Upper lobe of left lung (tissue), 6 donors: Measurements from ENCODE around the gene MSANTD3. TPM values are rescaled to one million over a fixed set of nuclear protein-coding genes. Genes with fewer than 3 reads are reported as not detected.

Experiments
- ATAC-seq, 2 donors: fragments of 200-7000 bp; cut with Tn5 transposase; one replicate each; pipeline ENCODE4 v1.9.1; 2022; ENCODE audit warnings: mild to moderate bottlenecking in 2 of 2, moderate library complexity in 2 of 2; ENCODE audit not compliant: low FRiP score in 2 of 2
- DNase-seq, 2 donors: peaks; one replicate each; pipeline ENCODE4 v3.0.0-alpha.2; 2019 to 2020
- H3K27ac ChIP-seq, 4 donors: fragments of 200-600 bp; sonication (generic); one replicate each; pipeline ENCODE4 v1.5.1; 2016 to 2019
- H3K27me3 ChIP-seq, 4 donors: fragments of 200-600 bp; sonication (generic); one replicate each; pipeline ENCODE4 v1.5.1; 2017 to 2019
- H3K36me3 ChIP-seq, 4 donors: fragments of 200-600 bp; sonication (generic); one replicate each; pipeline ENCODE4 v1.5.1; 2016 to 2019
- H3K4me1 ChIP-seq, 4 donors: fragments of 200-600 bp; sonication (generic); one replicate each; pipeline ENCODE4 v1.5.1; 2018 to 2019
- H3K4me3 ChIP-seq, 4 donors: fragments of 200-600 bp; sonication (generic); one replicate each; pipeline ENCODE4 v1.5.1; 2017 to 2019; ENCODE audit warnings: mild to moderate bottlenecking in 2 of 4, moderate library complexity in 1 of 4
- H3K9me3 ChIP-seq, 4 donors: fragments of 200-600 bp; sonication (generic); one replicate each; pipeline ENCODE4 v1.5.1; 2018 to 2019
- CTCF ChIP-seq, 6 experiments: fragments of 450-650 bp in 4 of 6; fragments of 200-600 bp in 2 of 6; sonication (generic) in 2 of 6; IDR thresholded peaks; one replicate each; pipeline ENCODE4 v1.5.1; 2016 to 2019; ENCODE audit warnings: antibody characterized with exemption in 6 of 6
- EP300 ChIP-seq, 4 donors: sonication (generic); formaldehyde crosslinking; IDR thresholded peaks; one replicate each; pipeline ENCODE4 v1.5.1; 2017; ENCODE audit warnings: antibody characterized with exemption in 4 of 4, control low read depth in 2 of 4
- POLR2A ChIP-seq, 4 donors: fragments of 450-650 bp; IDR thresholded peaks; one replicate each; pipeline ENCODE4 v1.5.1; 2016 to 2017; ENCODE audit warnings: antibody characterized with exemption in 4 of 4, mild to moderate bottlenecking in 2 of 4
- POLR2AphosphoS5 ChIP-seq, 2 donors: sonication (generic); formaldehyde crosslinking; IDR thresholded peaks; one replicate each; pipeline ENCODE4 v1.5.1; 2017; ENCODE audit warnings: antibody characterized with exemption in 2 of 2
- WGBS, 2 donors: methylation state at CpG; one replicate each; pipeline ENCODE4 v1.1.5; 2017 to 2018; 5-methylcytosine and 5-hydroxymethylcytosine counted together
- total RNA-seq, 6 donors: library from RNA; depleted of rRNA in 4 of 6; stranded (reverse); fragments of >200 nt in 4 of 6; gene quantifications; one replicate each; pipeline versions ENCODE4 v1.1.0 to v1.2.1, GENCODE V29; 2016 to 2021
- donor health status: DM: no; HTN: no; CAD: no; lungs with moderate emphysema.
- donor health status: DM: no; HTN: yes; CAD: no; lungs with severe emphysema.

The MSANTD3 gene
- total RNA-seq, 6 donors from 2014 or later, result 13.6 to 28.3 (median 23.0) TPM

GRCh38 chr9:100459963-100460362 lies 33.0 kb downstream of the MSANTD3 start:
- WGBS, 2 donors, result 68 to 77% methylated on average over 2 of the region's 2 CpGs
- no peak overlapping the region for H3K27ac ChIP-seq
- ATAC-seq, result no peak
- no peaks in the 10 kb centered on the region for H3K36me3 ChIP-seq
- H3K9me3 ChIP-seq, result no peaks in the 10 kb centered on the region
- no peak for DNase-seq
- H3K4me1 ChIP-seq, result no peaks in the 10 kb centered on the region
- no peak overlapping the region for H3K4me3 ChIP-seq
- no peak for TF ChIP-seq POLR2A (IDR thresholded peaks at IDR 0.05)
- TF ChIP-seq CTCF (IDR thresholded peaks at IDR 0.05), result no peak
- TF ChIP-seq EP300 (IDR thresholded peaks at IDR 0.05), result no peak
- no peak for TF ChIP-seq POLR2AphosphoS5 (IDR thresholded peaks at IDR 0.05)
- H3K27me3 ChIP-seq, result no peaks in the 10 kb centered on the region

GRCh38 chr9:100465274-100465673 lies 38.3 kb downstream of the MSANTD3 start:
- Histone ChIP-seq H3K9me3 (no peaks in the 10 kb centered on the region), H3K4me1 (no peaks in the 10 kb centered on the region), H3K4me3 (no peak overlapping the region), H3K36me3 (no peaks in the 10 kb centered on the region), H3K27me3 (no peaks in the 10 kb centered on the region), H3K27ac (no peak overlapping the region)
- no peak for TF ChIP-seq POLR2A (IDR thresholded peaks at IDR 0.05)
- no peak for TF ChIP-seq CTCF (IDR thresholded peaks at IDR 0.05)
- no peak for TF ChIP-seq POLR2AphosphoS5 (IDR thresholded peaks at IDR 0.05)
- no peak for TF ChIP-seq EP300 (IDR thresholded peaks at IDR 0.05)
- ATAC-seq (no peak), DNase-seq (no peak)
- WGBS, 2 donors, result 77 to 86% methylated on average over 2 of the region's 2 CpGs

GRCh38 chr9:100465761-100466160 lies 38.8 kb downstream of the MSANTD3 start:
- TF ChIP-seq CTCF (IDR thresholded peaks at IDR 0.05) (no peak), POLR2AphosphoS5 (IDR thresholded peaks at IDR 0.05) (no peak), POLR2A (IDR thresholded peaks at IDR 0.05) (no peak), EP300 (IDR thresholded peaks at IDR 0.05) (no peak)
- no peaks in the 10 kb centered on the region for H3K9me3 ChIP-seq
- DNase-seq (no peak), ATAC-seq (no peak)
- no peak overlapping the region for H3K27ac ChIP-seq
- no peak overlapping the region for H3K4me3 ChIP-seq
- no peaks in the 10 kb centered on the region for H3K27me3 ChIP-seq
- H3K36me3 ChIP-seq, result no peaks in the 10 kb centered on the region
- no peaks in the 10 kb centered on the region for H3K4me1 ChIP-seq
- 91 to 100% methylated on average over 1 of the region's 1 CpG for WGBS, 2 donors

GRCh38 chr9:100466171-100466828 lies 39.4 kb downstream of the MSANTD3 start:
- no peak overlapping the region for H3K27ac ChIP-seq
- TF ChIP-seq POLR2AphosphoS5 (IDR thresholded peaks at IDR 0.05) (no peak), POLR2A (IDR thresholded peaks at IDR 0.05) (no peak), CTCF (IDR thresholded peaks at IDR 0.05) (no peak), EP300 (IDR thresholded peaks at IDR 0.05) (no peak)
- WGBS, 2 donors, result 90 to 100% methylated on average over 2 of the region's 2 CpGs
- H3K4me3 ChIP-seq, result no peak overlapping the region
- no peaks in the 10 kb centered on the region for H3K27me3 ChIP-seq
- DNase-seq (no peak), ATAC-seq (no peak)
- H3K4me1 ChIP-seq, result no peaks in the 10 kb centered on the region
- no peaks in the 10 kb centered on the region for H3K36me3 ChIP-seq
- H3K9me3 ChIP-seq, result no peaks in the 10 kb centered on the region

GRCh38 chr9:100466829-100467221 lies 39.9 kb downstream of the MSANTD3 start:
- Histone ChIP-seq H3K9me3 (no peaks in the 10 kb centered on the region), H3K4me1 (no peaks in the 10 kb centered on the region), H3K27ac (no peak overlapping the region), H3K36me3 (no peaks in the 10 kb centered on the region), H3K4me3 (no peak overlapping the region), H3K27me3 (no peaks in the 10 kb centered on the region)
- 64 to 67% methylated on average over 1 of the region's 1 CpG for WGBS, 2 donors
- TF ChIP-seq POLR2AphosphoS5 (IDR thresholded peaks at IDR 0.05), result no peak
- no peak for TF ChIP-seq POLR2A (IDR thresholded peaks at IDR 0.05)
- DNase-seq (no peak), ATAC-seq (no peak)
